HG02943 (cell line): ENCODE results near the gene DIAPH3.

Experiments used
- ATAC-seq: cut with Tn5 transposase; IDR thresholded peaks from one replicate; pipeline ENCODE4 v1.9.1; 2021; ENCODE audit warnings: mild to moderate bottlenecking, low read depth, moderate library complexity; ENCODE audit not compliant: unreplicated experiment

DIAPH3 gene

DNA sequence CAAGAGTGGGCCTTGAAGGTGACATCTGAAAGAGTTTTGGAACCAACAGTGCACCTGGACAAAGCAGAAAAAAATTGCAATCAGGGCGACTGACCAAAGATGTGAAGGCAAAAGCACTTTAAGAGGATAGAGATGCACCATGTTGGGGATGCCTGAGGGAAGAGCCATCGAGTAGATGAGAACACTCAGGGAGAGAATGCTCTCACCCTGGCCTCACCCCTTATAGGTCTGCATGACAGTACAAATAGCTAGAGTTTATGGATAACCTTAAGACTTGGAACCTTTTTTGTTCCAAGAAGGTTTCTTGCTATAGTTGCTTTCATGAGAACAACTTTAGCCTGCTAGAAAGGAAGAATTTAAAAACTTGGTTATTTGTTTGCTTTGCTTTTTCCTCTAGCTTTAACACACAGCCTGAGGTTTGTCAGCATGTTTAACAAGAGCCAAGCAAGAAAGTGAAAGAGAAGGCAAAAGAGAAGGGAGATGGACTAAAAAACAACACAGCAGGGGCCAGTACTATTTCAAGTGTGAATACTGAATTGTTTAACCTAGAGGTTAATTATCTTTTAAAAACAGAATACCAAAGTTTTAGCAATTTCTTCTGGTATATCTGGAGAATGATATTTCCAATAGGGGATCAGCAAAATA lies 418.9 kb downstream of the DIAPH3 start:
- ATAC-seq = no peak

DNA sequence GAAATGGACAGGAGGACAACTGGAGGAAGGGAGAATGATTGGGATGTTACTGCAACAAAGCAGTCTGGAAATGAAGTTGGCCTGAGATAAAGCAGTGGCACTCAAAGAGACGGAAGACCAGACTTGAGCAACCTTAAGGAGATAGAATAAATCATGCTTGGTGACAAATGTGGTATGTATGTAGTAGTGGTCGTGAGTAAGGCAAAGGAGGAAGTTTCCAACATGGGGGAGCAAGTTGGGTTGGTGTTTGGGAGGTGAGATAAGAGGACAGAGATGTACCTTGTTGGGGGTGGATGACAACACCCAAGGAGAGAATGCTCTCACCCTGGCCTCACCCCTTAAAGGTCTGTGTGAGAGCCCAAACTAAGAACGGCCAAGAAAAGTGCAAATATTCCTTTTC lies 420.5 kb downstream of the DIAPH3 start:
- no peak for ATAC-seq

- no peak for ATAC-seq
These were observed 421.3 kb downstream of the DIAPH3 start for GRCh38 chr13:59742467-59742866.

- no peak for ATAC-seq
These were observed 424.8 kb downstream of the DIAPH3 start for GRCh38 chr13:59738921-59739320.

GRCh38 chr13:59734393-59734792 lies 429.3 kb downstream of the DIAPH3 start:
- peak; percentile 100 for ATAC-seq

GRCh38 chr13:59733744-59734143 lies 430.0 kb downstream of the DIAPH3 start:
- ATAC-seq = no peak

- no peak for ATAC-seq
These were observed 433.7 kb downstream of the DIAPH3 start for GRCh38 chr13:59730026-59730425.

- ATAC-seq = no peak
These were observed 434.7 kb downstream of the DIAPH3 start for GRCh38 chr13:59728896-59729545.

DNA sequence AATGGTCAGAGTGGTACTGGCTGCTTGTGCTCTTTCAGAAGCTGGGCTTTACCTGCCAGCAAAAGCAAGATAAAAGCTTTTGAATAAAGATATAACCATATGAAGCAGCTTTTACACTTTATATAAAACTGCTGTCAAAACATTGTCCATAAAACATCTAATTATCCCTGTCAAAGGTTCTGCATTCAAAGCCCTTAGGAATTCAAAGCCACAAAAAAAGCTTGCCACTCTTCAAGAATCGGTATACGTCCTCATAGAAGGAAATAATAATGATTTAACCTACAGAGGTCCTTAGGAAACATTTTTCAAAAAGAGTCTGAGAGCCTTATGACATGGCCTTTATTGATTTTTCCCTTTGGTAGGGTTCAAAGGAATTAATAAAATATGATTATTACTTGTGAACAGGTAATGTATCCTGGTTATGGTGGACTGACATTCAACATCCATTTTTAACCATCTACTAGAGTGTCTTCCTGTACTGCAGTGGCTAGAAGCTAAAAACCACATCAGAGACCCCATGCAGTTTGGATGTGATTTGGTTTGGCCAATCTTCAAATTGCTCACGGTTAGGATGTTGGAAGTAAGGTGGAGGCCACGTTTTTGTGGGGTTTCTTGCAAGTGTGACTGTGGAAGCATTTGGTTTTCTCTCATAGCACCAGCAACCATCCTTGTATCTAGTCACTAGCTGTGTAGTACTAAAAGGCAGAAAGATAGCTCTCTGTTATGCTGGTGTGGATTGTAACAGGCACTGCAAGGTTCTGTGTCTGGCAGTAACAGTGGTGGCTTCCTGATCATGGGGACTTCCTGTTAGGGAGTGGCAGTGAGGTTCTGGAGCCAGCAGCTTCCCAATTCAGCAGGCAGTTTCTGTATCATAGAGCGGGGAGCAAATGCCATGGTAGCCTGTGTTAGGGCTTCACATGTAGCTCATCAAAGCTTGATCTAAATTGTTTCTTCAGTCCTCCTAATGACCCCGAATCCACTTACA lies 441.5 kb downstream of the DIAPH3 start:
- no peak for ATAC-seq

DNA sequence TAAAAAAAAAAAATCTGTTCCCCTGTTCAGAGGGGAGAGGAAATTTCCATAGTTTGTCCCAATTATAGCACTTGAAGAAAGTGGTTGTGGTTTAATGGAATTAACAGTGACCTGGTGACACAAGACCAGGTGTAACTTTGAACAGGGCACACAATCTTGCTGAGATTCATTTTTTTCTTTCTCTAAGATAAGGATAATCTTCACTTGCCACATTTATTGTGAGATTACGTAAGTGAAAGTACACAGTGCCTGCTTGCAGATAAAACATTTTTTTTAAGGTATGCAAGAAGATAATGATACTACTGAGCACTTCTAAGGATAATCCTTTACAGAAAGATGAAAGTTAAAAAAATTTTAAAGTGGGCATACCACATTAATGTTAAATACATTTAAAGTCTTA lies 448.1 kb downstream of the DIAPH3 start:
- no peak for ATAC-seq

DNA sequence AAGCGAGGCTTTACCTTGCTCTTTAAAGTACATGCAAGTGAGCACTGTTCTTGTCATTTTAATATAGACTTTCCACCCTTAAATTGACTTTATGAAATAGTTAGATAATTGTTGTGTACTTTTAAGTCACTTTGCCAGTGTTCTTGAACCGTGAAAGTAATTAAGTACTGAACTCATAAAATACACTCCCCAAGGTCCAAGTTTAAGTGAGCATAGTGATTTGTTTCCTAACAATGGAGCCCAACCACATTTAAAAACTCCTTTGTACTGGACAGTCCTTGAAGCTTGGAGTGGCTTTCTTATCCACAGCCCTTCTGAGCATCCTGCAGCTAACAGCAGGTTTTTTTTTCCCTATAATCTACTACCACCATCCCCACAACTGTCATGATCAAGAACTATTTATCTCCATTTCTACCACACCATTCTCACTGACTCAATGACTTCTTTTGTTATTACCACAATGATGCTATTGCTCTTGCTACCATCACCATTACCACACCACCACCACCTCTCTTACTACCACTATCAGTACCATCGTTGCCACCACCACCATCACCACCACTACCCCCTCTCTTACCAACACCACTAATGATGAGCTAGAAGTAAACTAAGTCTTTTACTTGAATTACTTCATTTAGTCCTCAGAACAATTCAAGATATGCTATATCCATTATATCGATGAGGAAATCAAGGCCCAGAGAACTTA lies 452.6 kb downstream of the DIAPH3 start:
- no peak for ATAC-seq

DNA sequence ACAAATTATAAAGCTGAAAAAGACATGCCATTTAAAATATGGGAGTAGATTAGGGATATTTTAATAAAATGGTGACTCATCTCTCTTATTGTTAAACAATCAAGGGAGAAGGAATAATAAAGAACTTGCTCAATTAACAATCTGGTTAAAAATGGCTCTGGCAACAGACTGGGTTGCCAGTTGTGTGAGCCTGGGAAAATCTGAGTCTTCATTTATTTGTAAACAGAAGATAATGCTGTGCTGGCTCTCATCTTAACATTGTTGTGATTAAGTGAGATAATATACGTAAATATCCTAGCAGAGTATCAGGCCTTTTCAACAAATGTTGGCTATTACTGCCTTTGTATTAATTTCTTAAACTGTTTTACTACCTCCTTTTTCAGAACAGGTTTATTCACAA lies 453.3 kb downstream of the DIAPH3 start:
- no peak for ATAC-seq

DNA sequence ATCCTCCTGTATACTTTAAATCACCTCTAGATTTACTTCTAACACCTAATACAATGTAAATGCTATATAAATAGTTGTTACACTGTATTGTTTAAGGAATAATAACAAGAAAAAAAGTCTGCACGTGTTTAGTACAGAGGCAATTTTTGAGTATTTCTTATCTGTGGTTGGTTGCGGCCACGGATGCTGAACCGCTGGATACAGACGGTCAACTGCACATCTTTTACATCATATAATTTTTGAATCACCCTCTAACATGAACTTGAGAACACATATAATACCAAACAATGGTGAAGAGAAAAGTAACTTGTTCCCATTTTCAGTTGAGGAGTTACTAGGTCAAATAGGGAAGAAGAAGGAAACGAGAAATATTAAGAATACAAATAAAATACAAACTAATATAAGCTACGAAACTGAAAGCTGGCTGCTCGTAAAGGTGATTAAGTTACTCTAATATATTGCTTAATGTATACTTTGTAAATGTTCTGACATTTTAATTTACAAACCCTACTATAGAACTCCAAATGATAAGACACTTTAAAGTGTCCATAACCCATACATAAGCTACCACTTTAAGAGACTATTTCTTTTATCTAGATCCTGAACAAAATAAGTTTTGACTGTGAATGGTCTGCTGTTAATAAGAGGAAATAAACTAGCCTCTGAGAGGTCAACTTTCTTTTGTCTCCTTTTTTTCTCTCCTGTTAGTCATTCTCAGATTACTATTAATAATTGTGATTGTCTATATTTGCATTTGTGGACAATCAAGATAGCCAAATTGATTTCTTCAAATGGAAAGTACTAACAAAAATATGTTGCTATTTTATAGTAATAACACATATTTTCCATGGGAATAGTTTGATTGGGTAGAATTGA lies 457.4 kb downstream of the DIAPH3 start:
- ATAC-seq = no peak

- ATAC-seq = no peak
These were observed 461.5 kb downstream of the DIAPH3 start for GRCh38 chr13:59702269-59702668.

DNA sequence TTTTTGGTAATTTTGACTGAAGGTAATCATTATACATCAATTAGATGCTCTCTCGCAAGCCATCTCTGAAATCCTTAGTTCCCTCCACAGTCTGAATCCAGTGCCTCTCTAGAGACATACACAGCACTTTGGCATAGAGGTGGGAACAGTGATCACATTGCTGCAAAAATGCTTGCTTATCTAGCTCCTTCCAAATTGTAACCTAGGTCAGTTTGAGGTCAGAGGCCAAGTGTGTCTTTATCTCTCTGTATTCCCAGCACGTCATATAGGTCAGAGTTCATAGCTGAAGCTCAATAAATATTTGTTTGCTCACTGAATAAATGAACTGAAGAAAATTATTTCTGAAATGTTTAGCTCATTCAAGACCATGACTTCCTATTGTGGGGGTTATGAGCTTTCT lies 462.5 kb downstream of the DIAPH3 start:
- no peak for ATAC-seq

DNA sequence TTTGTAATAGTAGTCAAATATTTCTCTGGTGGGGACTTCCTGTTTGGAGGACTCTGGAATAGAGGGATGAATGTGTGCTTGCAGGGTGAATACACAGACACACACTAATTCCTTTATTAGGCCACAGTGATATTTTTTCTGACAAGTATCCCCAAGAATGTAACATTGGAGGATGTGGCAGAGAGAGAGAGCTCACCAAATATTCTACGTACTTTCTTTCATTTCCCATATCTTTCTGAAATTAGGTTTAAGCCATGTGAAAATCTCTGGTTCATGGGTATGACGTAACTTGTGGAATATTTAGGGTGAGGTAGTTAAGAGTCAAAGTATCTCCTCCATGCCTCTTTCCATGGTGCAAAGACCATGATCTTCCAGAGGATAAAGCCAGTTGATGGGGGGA lies 463.4 kb downstream of the DIAPH3 start:
- ATAC-seq = no peak

DNA sequence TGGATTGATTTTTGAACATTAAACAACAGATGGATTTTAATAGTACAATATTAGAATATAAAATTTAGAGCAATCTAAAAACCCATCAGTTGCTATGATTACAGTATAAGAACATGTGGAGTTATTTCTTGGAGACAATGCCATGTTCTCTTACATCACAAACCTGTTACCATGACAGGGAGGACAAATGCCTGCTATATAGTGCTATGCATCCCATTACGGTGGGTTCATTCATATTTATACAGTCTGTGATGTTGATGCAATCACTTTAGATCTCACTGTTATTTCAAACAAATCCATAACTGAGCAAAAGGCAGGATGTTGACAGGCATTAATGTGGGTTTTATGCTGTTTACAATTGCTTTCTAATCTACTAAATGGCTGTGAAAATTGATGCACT lies 467.5 kb downstream of the DIAPH3 start:
- no peak for ATAC-seq

DNA sequence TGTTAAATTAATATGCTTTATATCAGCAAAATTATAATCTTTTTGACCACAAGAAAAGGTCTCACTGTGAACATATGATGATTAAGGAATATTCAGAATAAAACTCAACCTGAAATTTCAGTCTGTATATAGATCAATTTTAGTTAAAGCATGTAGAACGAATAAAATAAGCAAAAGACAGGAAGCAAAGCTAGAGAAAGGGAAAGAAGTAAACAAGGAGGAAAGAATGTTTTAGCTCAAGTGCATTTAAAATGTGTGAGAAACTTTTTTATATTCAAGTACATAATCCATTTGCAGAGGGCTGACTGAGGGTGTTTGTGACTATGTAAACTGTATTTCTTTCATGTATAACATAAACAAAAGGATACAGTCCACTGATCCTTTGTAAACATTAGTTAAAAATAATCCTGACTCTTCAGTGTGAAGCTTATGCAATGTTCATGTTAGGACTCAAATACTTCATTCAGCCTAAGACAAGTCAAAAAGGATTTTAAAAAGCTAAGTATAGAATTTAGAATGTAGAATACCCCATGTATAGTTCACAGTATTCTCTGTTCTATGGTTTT lies 472.1 kb downstream of the DIAPH3 start:
- no peak for ATAC-seq

DNA sequence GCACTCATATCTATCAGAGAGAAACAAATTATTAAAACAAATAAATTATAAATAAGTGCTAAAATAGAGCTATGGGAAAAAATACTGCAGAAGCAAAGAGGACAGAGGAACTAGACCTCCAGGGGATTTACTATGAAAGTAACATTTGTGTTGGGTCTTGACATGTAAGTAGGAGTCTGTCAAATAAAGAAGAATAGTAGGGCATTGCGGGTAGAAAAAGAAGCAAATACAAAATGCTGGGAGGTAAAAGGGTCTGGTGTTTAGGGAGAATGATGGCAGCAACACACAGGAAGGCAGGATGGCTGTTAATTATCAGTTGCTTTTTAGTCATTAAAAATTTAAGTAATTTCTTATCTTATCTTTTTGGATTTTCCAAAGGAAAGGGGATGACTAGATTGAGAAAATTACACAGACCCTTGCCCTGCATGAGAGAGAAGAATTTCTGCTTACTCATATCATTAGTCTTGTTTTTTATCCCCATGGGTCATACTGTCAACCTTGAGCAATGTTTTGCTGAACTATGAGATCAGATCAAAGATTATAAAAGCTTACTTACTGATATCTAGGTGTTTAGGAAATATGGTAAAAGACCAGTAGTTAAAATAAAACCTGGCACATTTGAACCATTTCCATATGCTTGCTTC lies 472.7 kb downstream of the DIAPH3 start:
- ATAC-seq = no peak
